OCI-LY3 (cell line): Measurements from ENCODE around the gene AHR.
"Not testable (repeated sequence)": the region's sequence is repeated elsewhere in the genome, so short reads cannot be mapped to it uniquely, and the experiment has no call there.

ENCODE experiments used
- CTCF ChIP-seq: fragments of 200-600, 300-600 bp; sonication (generic); IDR thresholded peaks from 2 replicates; pipeline ENCODE4 v1.5.1; 2014; ENCODE audit warnings: antibody characterized with exemption, low read length, low read depth
- EZH2phosphoT487 ChIP-seq: fragments of 200-600 bp; shearing (Covaris generic); IDR thresholded peaks from 2 replicates; pipeline ENCODE4 v1.6.1; 2018; ENCODE audit warnings: antibody characterized with exemption, mixed run types, low read depth

DNA sequence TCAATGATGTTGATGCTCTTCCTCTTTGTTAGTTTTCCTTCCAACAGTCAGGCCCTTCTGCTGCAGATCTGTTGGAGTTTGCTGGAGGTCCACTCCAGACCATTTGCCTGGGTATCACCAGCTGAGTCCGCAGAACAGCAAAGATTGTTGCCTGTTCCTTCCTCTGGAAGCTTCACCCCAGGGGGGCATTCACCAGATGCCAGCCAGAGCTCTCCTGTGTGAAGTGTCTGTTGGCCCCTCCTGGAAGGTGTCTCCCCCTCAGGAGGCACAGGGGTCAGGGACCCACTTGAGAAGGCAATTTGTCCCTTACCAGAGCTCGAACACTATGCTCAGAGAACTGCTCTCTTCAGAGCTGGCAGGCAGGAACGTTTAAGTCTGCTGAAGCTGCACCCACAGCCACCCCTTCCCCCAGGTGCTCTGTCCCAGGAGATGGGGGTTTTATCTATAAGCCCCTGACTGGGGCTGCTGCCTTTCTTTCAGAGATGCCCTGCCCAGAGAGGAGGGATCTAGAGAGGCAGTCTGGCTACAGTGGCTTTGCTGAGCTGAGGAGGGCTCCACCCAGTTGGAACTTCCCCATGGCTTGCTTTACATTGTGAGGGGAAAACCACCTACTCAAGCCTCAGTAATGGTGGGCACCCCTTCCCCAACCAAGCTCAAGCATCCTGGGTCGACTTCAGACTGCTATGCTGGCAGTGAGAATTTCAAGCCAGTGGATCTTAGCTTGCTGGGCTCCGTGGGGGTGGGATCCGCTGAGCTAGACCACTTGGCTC, 55.4 kb downstream of the AHR start:
- not testable (repeated sequence) for TF ChIP-seq CTCF, EZH2phosphoT487
